IPS-18c (cell line): ENCODE measurements around the gene ATP13A2.
A peak's percentile ranks its signal among the peaks of the same experiment; 100 is the strongest.
"Not testable (repeated sequence)": the region's sequence is repeated elsewhere in the genome, so short reads cannot be mapped to it uniquely, and the experiment has no call there.

Experiments
- H3K4me3 ChIP-seq: 2 replicates; pipeline ENCODE4 v1.7.0; 2013; ENCODE audit warnings: low read depth, mild to moderate bottlenecking, low read length, moderate library complexity; ENCODE audit not compliant: insufficient read depth
- H3K9me3 ChIP-seq: one replicate; pipeline ENCODE4 v1.6.1; 2013; ENCODE audit warnings: mild to moderate bottlenecking, low read length, moderate library complexity; ENCODE audit not compliant: control insufficient read depth, insufficient read depth

The ATP13A2 gene

DNA sequence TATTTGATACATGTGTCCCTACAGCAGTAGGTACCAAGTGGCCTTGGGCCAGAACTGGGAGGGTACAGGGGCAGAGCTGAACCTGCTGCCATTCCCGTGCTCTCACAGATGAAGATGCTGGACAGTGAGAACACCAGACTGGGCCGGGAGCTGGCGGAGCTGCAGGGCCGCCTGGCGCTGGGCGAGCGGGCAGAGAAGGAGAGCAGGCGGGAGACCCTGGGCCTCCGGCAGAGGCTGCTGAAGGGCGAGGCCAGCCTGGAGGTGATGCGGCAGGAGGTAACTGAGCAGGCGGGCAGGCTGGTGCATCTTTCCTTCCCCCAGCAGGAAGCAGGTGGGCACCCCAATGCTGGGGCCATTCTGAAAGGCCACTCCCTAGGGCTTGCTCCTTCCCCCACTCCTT, 53.3 kb downstream of the ATP13A2 start:
- no peak overlapping the region for H3K4me3 ChIP-seq
- no peaks in the 10 kb centered on the region for H3K9me3 ChIP-seq

DNA sequence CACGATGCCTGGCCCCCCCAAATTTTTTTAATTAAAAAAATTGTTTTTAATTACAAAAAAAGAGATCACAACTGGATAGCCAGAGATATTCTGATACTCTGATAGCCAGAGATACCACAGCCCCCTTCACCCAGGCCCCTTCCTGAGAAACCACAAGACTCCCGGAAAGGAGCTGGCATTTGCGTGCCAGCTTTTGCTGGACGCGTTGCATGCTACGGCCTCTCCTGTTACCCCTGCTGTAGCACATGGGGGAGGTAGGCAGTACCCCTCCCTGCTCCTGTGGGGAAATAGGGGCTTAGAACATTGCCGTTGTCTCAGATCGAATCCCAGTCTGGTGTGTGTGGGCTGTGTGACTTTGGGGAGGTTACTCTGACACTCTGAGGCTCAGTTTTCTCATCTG, 54.0 kb downstream of the ATP13A2 start:
- H3K9me3 ChIP-seq, result no peaks in the 10 kb centered on the region
- H3K4me3 ChIP-seq, result no peak overlapping the region

- no peak overlapping the region for H3K4me3 ChIP-seq
- H3K9me3 ChIP-seq, result no peaks in the 10 kb centered on the region
Measured at GRCh38 chr1:16956775-16957174, 55.0 kb downstream of the ATP13A2 start.

DNA sequence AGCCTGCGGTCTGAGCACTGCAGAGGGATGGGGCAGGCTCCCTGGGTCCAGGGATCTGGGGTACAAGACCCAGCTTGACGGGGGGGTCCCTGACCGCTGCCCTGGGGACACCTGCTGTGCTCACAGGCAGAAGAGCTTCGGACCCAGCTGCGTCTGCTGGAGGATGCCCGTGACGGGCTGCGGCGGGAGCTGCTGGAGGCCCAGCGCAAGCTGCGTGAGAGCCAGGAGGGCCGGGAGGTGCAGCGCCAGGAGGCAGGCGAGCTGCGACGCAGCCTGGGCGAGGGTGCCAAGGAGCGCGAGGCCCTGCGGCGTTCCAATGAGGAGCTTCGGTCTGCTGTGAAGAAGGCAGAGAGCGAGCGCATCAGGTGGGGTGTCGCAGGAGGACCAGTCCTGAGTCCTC, 56.5 kb downstream of the ATP13A2 start:
- Histone ChIP-seq H3K4me3 (no peak overlapping the region), H3K9me3 (no peaks in the 10 kb centered on the region)

GRCh38 chr1:16954579-16954978, 57.1 kb downstream of the ATP13A2 start:
- no peaks in the 10 kb centered on the region for H3K9me3 ChIP-seq

GRCh38 chr1:16952376-16952775, 59.4 kb downstream of the ATP13A2 start:
- H3K9me3 ChIP-seq, H3K4me3 ChIP-seq: not testable (repeated sequence)

More at GRCh38 chr1:16954579-16954978, 57.1 kb downstream of the ATP13A2 start:
- H3K4me3 ChIP-seq, result no peak overlapping the region

GRCh38 chr1:16949026-16949425, 62.7 kb downstream of the ATP13A2 start:
- H3K4me3 ChIP-seq, H3K9me3 ChIP-seq: not testable (repeated sequence)

DNA sequence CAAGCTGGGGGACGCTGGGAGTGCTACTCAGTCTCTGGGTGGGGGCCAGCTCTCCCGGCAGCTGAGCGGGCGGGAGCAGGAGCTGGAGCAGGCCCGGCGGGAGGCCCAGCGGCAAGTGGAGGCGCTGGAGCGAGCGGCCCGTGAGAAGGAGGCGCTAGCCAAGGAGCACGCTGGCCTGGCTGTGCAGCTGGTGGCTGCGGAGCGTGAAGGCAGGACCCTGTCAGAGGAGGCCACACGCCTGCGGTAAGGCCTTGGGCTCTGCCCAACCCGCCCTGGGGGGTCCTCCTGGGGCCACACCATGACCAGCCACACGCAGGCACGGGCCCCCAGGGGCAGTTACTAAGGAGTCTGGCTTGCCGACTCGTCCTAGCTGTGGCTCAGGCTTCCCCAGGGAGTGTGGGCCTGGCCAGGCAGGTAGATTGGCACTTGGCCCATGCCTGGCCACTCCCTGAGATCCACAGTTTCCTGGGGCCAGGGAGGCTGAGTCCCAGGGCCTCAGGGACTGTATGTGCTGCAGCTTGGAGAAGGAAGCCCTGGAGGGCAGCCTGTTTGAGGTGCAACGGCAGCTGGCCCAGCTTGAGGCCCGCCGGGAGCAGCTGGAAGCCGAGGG, 63.3 kb downstream of the ATP13A2 start:
- not testable (repeated sequence) for H3K9me3 ChIP-seq, H3K4me3 ChIP-seq

DNA sequence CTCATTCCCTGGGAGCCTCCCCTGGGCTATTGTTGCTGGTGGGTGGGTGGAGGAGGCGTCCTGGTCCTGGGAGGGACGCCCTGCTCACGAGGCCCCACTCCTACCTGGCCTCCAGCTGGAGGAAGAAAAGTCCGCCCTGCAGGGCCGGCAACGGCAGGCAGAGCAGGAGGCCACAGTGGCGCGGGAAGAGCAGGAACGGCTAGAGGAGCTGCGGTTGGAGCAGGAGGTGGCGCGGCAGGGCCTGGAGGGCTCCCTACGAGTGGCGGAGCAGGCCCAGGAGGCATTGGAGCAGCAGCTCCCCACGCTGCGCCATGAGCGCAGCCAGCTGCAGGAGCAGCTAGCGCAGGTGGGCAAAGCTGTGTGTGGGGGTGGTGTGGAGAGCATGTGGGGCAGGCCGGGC, 65.1 kb downstream of the ATP13A2 start:
- Histone ChIP-seq H3K4me3 (no peak overlapping the region), H3K9me3 (no peaks in the 10 kb centered on the region)

DNA sequence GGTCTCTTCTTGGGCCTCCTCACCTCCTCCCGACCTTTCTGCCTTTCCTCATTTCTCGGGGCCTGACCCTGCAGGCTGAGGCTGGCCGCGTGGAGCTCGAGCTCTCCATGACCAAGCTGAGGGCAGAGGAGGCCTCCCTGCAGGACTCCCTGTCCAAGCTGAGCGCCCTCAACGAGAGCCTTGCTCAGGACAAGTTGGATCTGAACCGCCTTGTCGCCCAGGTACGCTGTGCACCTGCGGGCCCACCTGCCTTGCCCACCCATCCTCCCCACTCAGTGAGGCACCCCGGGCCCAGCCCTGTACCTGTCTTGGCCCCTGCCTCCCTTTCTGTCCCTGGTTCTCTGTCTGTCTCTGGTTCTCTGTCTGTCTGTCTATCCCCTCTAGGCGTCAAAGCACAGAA, 65.5 kb downstream of the ATP13A2 start:
- not testable (repeated sequence) for H3K4me3 ChIP-seq

GRCh38 chr1:16945512-16945911, 66.2 kb downstream of the ATP13A2 start:
- H3K4me3 ChIP-seq, H3K9me3 ChIP-seq: not testable (repeated sequence)

More for the DNA sequence above, 65.5 kb downstream of the ATP13A2 start:
- H3K9me3 ChIP-seq, result not testable (repeated sequence)

GRCh38 chr1:16944038-16944437, 67.7 kb downstream of the ATP13A2 start:
- H3K9me3 ChIP-seq, result no peaks in the 10 kb centered on the region
- no peak overlapping the region for H3K4me3 ChIP-seq

DNA sequence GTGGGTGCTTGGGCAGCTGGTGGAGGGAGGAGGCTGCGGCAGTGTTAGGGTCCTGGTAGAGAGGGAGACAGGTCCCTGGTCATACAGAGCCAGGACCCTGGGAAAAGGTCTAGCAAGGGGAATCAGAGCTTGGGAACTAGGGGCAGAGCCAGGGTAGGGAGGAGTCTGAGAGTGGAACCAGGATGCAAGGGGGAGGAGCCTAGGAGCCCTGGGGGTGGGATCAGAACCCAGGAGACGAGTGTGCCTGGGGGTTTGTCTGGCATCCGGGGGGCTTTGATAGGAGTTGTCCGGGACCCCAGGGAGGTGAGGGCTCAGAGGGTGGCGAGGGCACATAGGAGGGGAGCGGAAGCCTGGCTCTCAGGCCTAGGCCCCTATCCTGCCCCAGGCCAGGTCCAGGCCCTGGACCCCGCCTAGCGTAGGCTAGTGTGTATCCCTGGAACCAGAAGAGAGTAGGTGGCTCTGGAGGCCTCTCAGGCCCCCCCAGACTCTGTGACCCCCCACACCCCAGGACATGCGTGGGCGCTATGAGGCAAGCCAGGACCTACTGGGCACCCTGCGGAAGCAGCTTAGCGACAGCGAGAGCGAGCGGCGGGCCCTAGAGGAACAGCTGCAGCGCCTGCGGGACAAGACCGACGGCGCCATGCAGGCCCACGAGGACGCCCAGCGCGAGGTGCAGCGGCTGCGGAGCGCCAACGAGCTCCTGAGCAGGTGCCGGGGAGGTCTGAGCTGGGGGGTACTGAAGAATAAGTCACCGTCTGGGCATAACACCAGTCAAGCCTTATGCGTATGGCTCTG, 72.1 kb downstream of the ATP13A2 start:
- H3K9me3 ChIP-seq, H3K4me3 ChIP-seq: not testable (repeated sequence)

GRCh38 chr1:16938351-16939321, 73.1 kb downstream of the ATP13A2 start:
- no peaks in the 10 kb centered on the region for H3K9me3 ChIP-seq
- peak overlapping the region; percentile 42 for H3K4me3 ChIP-seq

DNA sequence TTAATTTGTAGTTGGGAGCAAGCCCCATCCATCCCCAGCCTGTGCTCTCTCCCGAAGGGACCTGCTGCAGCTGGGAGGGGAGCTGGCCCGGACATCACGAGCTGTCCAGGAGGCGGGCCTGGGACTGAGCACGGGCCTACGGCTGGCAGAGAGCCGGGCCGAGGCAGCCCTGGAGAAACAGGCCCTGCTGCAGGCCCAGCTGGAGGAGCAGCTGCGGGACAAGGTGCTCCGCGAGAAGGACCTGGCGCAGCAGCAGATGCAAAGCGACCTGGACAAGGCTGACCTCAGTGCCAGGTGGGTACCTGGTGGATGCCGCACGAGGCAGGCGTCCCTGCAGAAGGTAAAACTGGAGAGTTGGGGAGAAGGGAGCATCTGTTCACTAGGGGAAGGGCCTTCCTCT, 75.1 kb downstream of the ATP13A2 start:
- not testable (repeated sequence) for H3K4me3 ChIP-seq, H3K9me3 ChIP-seq
